ENCODE measurements around the gene PHACTR2. TPM values are rescaled to one million over a fixed set of nuclear protein-coding genes. Genes with fewer than 3 reads are reported as not detected.

The PHACTR2 gene
- total RNA-seq, 1 donor from 2014 or later = 44.7 TPM

DNA sequence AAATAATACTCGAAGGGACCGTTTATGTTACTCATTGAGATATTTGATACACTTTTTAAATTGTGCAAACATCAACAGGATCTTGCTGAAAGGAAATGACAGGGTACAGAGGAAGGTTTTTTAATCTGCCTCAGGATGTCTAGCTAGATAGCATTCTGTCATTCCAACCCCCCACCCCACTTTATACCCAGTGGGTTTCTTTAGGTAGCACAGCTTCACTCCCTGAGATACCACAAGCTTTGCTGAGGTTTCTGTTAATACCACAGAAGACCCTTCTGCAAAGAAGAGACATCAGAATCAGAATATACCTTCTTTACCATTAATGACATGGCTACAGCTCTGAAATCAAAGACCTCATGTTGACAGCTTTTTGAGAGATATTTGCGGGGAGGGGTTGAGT is 1.3 kb downstream of the PHACTR2 start:
- no peak for TF ChIP-seq EZH2 (IDR thresholded peaks at IDR 0.05; ENCODE audit: insufficient read depth, low read length)
- TF ChIP-seq, protein P1, sequence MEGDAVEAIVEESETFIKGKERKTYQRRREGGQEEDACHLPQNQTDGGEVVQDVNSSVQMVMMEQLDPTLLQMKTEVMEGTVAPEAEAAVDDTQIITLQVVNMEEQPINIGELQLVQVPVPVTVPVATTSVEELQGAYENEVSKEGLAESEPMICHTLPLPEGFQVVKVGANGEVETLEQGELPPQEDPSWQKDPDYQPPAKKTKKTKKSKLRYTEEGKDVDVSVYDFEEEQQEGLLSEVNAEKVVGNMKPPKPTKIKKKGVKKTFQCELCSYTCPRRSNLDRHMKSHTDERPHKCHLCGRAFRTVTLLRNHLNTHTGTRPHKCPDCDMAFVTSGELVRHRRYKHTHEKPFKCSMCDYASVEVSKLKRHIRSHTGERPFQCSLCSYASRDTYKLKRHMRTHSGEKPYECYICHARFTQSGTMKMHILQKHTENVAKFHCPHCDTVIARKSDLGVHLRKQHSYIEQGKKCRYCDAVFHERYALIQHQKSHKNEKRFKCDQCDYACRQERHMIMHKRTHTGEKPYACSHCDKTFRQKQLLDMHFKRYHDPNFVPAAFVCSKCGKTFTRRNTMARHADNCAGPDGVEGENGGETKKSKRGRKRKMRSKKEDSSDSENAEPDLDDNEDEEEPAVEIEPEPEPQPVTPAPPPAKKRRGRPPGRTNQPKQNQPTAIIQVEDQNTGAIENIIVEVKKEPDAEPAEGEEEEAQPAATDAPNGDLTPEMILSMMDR (IDR thresholded peaks at IDR 0.05; ENCODE audit: insufficient read depth, low read depth, low read length) = no peak
- DNase-seq (ENCODE audit: low read depth) = no peak
- peaks cover 6% of the 10 kb centered on the region for H3K36me3 Mint-ChIP-seq (ENCODE audit: low read depth, unreplicated experiment)
- Histone ChIP-seq H2AFZ (ENCODE audit: low read depth, low read length) (no peak overlapping the region), H3K36me3 (ENCODE audit: insufficient read depth, low read length) (no peaks in the 10 kb centered on the region), H3K4me3 (ENCODE audit: insufficient read depth, low read depth, low read length) (peak overlapping the region; percentile 94), H3K4me1 (ENCODE audit: insufficient read depth, low read length) (peaks cover 21% of the 10 kb centered on the region), H3K27me3 (ENCODE audit: insufficient read depth, low read length) (no peaks in the 10 kb centered on the region), H3K9me3 (ENCODE audit: insufficient read depth, low read depth, low read length) (peaks cover 4% of the 10 kb centered on the region), H3K79me2 (ENCODE audit: insufficient read depth, low read length) (peaks cover 59% of the 10 kb centered on the region), H3K9ac (ENCODE audit: low read length) (peak overlapping the region; percentile 90), H4K20me1 (ENCODE audit: insufficient read depth, low read length) (no peaks in the 10 kb centered on the region), H3K27ac (ENCODE audit: low read depth, low read length) (peak overlapping the region; percentile 86), H3K4me2 (ENCODE audit: low read length) (peak overlapping the region; percentile 96)
- peaks cover 25% of the 10 kb centered on the region for H3K4me1 Mint-ChIP-seq (ENCODE audit: low read depth, unreplicated experiment)
- H3K27me3 Mint-ChIP-seq (ENCODE audit: low read depth, unreplicated experiment) = no peaks in the 10 kb centered on the region
- FAIRE-seq = no peak
- H3K4me3 Mint-ChIP-seq (ENCODE audit: unreplicated experiment) = peak overlapping the region; percentile 94
- peaks cover 9% of the 10 kb centered on the region for H3K9me3 Mint-ChIP-seq (ENCODE audit: unreplicated experiment)
- peak overlapping the region; percentile 74 for H3K27ac Mint-ChIP-seq (ENCODE audit: unreplicated experiment)

DNA sequence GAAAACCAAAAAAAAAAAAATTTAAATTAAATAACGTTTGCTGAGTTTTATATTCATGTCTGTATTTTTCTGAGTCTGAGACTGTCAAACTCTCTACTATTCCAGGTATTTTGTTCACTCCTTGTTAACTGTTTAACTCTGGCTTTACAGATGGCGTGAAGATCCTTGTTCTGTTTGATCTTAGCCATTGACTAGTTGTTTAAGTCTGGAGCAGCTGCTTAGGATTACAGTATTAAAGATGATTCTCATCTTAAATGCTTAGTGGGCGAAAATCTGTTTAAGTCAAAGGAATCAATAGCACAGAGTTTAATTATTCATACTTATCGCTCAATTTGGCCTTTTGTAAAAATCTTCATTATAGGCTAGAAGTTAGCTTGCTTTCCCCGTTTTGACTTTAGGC is 2.4 kb downstream of the PHACTR2 start:
- Mint-ChIP-seq H3K27ac (ENCODE audit: unreplicated experiment) (no peak overlapping the region), H3K36me3 (ENCODE audit: low read depth, unreplicated experiment) (peaks cover 6% of the 10 kb centered on the region), H3K9me3 (ENCODE audit: unreplicated experiment) (peaks cover 9% of the 10 kb centered on the region), H3K27me3 (ENCODE audit: low read depth, unreplicated experiment) (no peaks in the 10 kb centered on the region), H3K4me1 (ENCODE audit: low read depth, unreplicated experiment) (peaks cover 21% of the 10 kb centered on the region), H3K4me3 (ENCODE audit: unreplicated experiment) (peak overlapping the region; percentile 94)
- Histone ChIP-seq H3K4me2 (ENCODE audit: low read length) (peak overlapping the region; percentile 96), H3K79me2 (ENCODE audit: insufficient read depth, low read length) (peaks cover 68% of the 10 kb centered on the region), H2AFZ (ENCODE audit: low read depth, low read length) (no peak overlapping the region), H3K9me3 (ENCODE audit: insufficient read depth, low read depth, low read length) (peaks cover 4% of the 10 kb centered on the region), H3K4me3 (ENCODE audit: insufficient read depth, low read depth, low read length) (peak overlapping the region; percentile 94), H3K4me1 (ENCODE audit: insufficient read depth, low read length) (peaks cover 12% of the 10 kb centered on the region), H3K27me3 (ENCODE audit: insufficient read depth, low read length) (no peaks in the 10 kb centered on the region), H3K36me3 (ENCODE audit: insufficient read depth, low read length) (no peaks in the 10 kb centered on the region), H3K27ac (ENCODE audit: low read depth, low read length) (no peak overlapping the region), H4K20me1 (ENCODE audit: insufficient read depth, low read length) (no peaks in the 10 kb centered on the region), H3K9ac (ENCODE audit: low read length) (peak overlapping the region; percentile 9)
- TF ChIP-seq, protein P1 (IDR thresholded peaks at IDR 0.05; ENCODE audit: insufficient read depth, low read depth, low read length) = no peak
- TF ChIP-seq EZH2 (IDR thresholded peaks at IDR 0.05; ENCODE audit: insufficient read depth, low read length) = no peak
- FAIRE-seq = no peak
- no peak for DNase-seq (ENCODE audit: low read depth)

DNA sequence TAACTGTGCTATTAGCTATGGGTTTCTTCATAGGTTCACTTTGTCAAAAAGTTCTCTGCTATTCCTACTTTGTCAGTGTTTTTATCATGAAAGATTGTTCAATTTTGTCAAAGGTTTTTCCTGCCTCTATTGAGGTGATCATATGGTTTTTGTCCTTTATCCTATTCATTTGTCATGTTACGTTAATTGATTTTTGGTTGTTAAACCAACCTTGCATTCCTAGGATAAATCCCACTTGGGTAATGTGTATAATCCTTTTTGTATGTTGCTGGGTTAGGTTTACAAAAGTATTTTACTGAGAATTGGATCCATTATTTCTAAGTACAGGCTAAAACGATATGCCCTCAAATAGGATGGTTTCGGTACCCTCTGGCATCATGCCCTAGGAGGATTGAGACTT is 5.0 kb downstream of the PHACTR2 start:
- Histone ChIP-seq H3K27me3 (ENCODE audit: insufficient read depth, low read length) (no peaks in the 10 kb centered on the region), H3K4me3 (ENCODE audit: insufficient read depth, low read depth, low read length) (no peak overlapping the region), H3K4me2 (ENCODE audit: low read length) (no peak overlapping the region), H4K20me1 (ENCODE audit: insufficient read depth, low read length) (peaks cover 3% of the 10 kb centered on the region), H3K9me3 (ENCODE audit: insufficient read depth, low read depth, low read length) (peaks cover 4% of the 10 kb centered on the region), H3K4me1 (ENCODE audit: insufficient read depth, low read length) (peaks cover 24% of the 10 kb centered on the region), H3K36me3 (ENCODE audit: insufficient read depth, low read length) (no peaks in the 10 kb centered on the region), H3K27ac (ENCODE audit: low read depth, low read length) (no peak overlapping the region), H2AFZ (ENCODE audit: low read depth, low read length) (no peak overlapping the region), H3K9ac (ENCODE audit: low read length) (no peak overlapping the region), H3K79me2 (ENCODE audit: insufficient read depth, low read length) (peaks cover 82% of the 10 kb centered on the region)
- no peak overlapping the region for H3K27ac Mint-ChIP-seq (ENCODE audit: unreplicated experiment)
- no peak for DNase-seq (ENCODE audit: low read depth)
- H3K27me3 Mint-ChIP-seq (ENCODE audit: low read depth, unreplicated experiment) = no peaks in the 10 kb centered on the region
- FAIRE-seq = no peak
- TF ChIP-seq EZH2 (IDR thresholded peaks at IDR 0.05; ENCODE audit: insufficient read depth, low read length) = no peak
- TF ChIP-seq, protein P1 (IDR thresholded peaks at IDR 0.05; ENCODE audit: insufficient read depth, low read depth, low read length) = no peak
- peaks cover 6% of the 10 kb centered on the region for H3K36me3 Mint-ChIP-seq (ENCODE audit: low read depth, unreplicated experiment)
- H3K4me1 Mint-ChIP-seq (ENCODE audit: low read depth, unreplicated experiment) = peaks cover 21% of the 10 kb centered on the region
- H3K9me3 Mint-ChIP-seq (ENCODE audit: unreplicated experiment) = peaks cover 9% of the 10 kb centered on the region
- no peak overlapping the region for H3K4me3 Mint-ChIP-seq (ENCODE audit: unreplicated experiment)

Data from astrocyte (in vitro differentiated cells and primary cell).